MM.1S (cell line): ENCODE measurements around the gene LRFN2.

ENCODE experiments used
- DNase-seq: peaks from one replicate; pipeline ENCODE4 v3.0.0-alpha.2; 2015
- H2AFZ ChIP-seq: fragments of 300-600 bp; sonication (generic); 2 replicates; pipeline ENCODE4 v1.6.0; 2016; ENCODE audit warnings: antibody characterized with exemption, low read length
- H3F3A ChIP-seq: fragments of 300-600 bp; sonication (generic); 2 replicates; pipeline ENCODE4 v1.6.1; 2016; ENCODE audit warnings: mild to moderate bottlenecking, antibody characterized with exemption, low read length, moderate library complexity, mixed read lengths; ENCODE audit not compliant: insufficient read depth
- H3K27ac ChIP-seq: fragments of 300-600 bp; sonication (generic); 2 replicates; pipeline ENCODE4 v1.5.1; 2016; ENCODE audit warnings: mild to moderate bottlenecking, low read length
- H3K27me3 ChIP-seq: fragments of 300-600 bp; sonication (generic); replicated peaks from 2 replicates; pipeline ENCODE4 v1.6.0; 2016; ENCODE audit warnings: low read length; ENCODE audit not compliant: insufficient read depth
- H3K36me3 ChIP-seq: fragments of 300-600 bp; sonication (generic); replicated peaks from 2 replicates; pipeline ENCODE4 v1.6.1; 2016; ENCODE audit warnings: mild to moderate bottlenecking, low read length, mixed read lengths; ENCODE audit not compliant: insufficient read depth
- H3K4me1 ChIP-seq: fragments of 300-600 bp; sonication (generic); 2 replicates; pipeline ENCODE4 v1.6.1; 2016; ENCODE audit warnings: low read length, mixed read lengths
- H3K4me2 ChIP-seq: fragments of 300-600 bp; sonication (generic); 2 replicates; pipeline ENCODE4 v1.6.0; 2016; ENCODE audit warnings: low read depth, low read length
- H3K4me3 ChIP-seq: fragments of 300-600 bp; sonication (generic); 2 replicates; pipeline ENCODE4 v1.5.1; 2016; ENCODE audit warnings: low read length, mixed read lengths
- H3K79me2 ChIP-seq: fragments of 300-600 bp; sonication (generic); 2 replicates; pipeline ENCODE4 v1.6.1; 2016; ENCODE audit warnings: mixed run types, low read length, mixed read lengths
- H3K9ac ChIP-seq: fragments of 300-600 bp; sonication (generic); 2 replicates; pipeline ENCODE4 v1.6.1; 2016; ENCODE audit warnings: low read length, mixed read lengths
- H3K9me2 ChIP-seq: fragments of 300-600 bp; sonication (generic); replicated peaks from 2 replicates; pipeline ENCODE4 v1.6.1; 2016; ENCODE audit warnings: mild to moderate bottlenecking, low read length, mixed read lengths; ENCODE audit not compliant: insufficient read depth
- H3K9me3 ChIP-seq: fragments of 300-600 bp; sonication (generic); replicated peaks from 2 replicates; pipeline ENCODE4 v1.6.1; 2016; ENCODE audit warnings: mild to moderate bottlenecking, low read length, mixed read lengths; ENCODE audit not compliant: insufficient read depth
- H4K20me1 ChIP-seq: fragments of 300-600 bp; sonication (generic); 2 replicates; pipeline ENCODE4 v1.6.1; 2016; ENCODE audit warnings: mild to moderate bottlenecking, low read length, moderate library complexity, mixed read lengths; ENCODE audit not compliant: insufficient read depth
- EZH2 ChIP-seq: fragments of 300-600 bp; sonication (generic); optimal IDR thresholded peaks from 2 replicates; pipeline ENCODE3; 2017; ENCODE audit warnings: low read depth, mild to moderate bottlenecking, antibody characterized with exemption, low read length, mixed read lengths
- EZH2phosphoT487 ChIP-seq: fragments of 300-600 bp; sonication (generic); IDR thresholded peaks from 2 replicates; pipeline ENCODE4 v1.6.1; 2018; ENCODE audit warnings: antibody characterized with exemption, low read length
- TF ChIP-seq, protein P1 (sequence below): fragments of 300-600 bp; sonication (generic); IDR thresholded peaks from 2 replicates; pipeline ENCODE4 v1.5.1; 2016; ENCODE audit warnings: antibody characterized with exemption, low read length, mixed read lengths

The LRFN2 gene

DNA sequence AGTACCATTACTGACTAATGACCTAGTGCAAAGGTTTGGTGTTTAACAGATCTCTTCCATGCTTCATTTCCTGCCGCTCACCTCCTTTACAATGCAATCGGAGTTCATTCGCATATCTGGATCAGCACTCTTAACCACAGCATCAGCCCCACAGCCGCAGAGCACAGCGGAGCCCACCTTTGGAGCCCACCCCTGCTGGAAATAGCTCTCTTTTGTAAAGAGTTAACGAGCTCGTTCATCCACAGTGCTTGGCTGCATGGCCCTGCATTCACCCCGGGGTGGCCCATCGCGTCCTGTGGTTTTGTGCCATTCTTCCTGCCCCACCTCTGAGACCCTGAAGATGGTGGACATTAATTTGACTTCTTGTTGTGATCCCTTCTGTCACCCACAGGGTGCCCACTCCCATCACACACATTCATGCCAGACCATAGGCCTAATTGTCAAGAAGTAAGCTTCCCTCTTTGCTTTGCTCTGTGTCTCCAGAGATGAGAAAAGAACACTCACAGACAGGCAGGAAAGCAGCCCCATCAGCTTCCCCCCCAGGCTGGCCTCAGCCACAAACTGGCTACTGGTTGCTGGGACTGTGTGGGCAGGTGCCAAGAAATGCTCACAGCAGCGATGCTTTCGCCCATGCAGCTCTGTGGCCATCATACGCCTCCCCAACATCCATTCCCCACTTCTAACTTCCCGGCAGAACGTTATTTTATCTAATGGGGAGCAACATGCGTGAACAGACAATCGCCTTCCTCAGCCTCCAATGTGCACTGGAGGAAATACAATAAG, 167.0 kb downstream of the LRFN2 start:
- TF ChIP-seq, protein P1, sequence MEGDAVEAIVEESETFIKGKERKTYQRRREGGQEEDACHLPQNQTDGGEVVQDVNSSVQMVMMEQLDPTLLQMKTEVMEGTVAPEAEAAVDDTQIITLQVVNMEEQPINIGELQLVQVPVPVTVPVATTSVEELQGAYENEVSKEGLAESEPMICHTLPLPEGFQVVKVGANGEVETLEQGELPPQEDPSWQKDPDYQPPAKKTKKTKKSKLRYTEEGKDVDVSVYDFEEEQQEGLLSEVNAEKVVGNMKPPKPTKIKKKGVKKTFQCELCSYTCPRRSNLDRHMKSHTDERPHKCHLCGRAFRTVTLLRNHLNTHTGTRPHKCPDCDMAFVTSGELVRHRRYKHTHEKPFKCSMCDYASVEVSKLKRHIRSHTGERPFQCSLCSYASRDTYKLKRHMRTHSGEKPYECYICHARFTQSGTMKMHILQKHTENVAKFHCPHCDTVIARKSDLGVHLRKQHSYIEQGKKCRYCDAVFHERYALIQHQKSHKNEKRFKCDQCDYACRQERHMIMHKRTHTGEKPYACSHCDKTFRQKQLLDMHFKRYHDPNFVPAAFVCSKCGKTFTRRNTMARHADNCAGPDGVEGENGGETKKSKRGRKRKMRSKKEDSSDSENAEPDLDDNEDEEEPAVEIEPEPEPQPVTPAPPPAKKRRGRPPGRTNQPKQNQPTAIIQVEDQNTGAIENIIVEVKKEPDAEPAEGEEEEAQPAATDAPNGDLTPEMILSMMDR: no peak
- TF ChIP-seq EZH2phosphoT487 (no peak), EZH2 (no peak)
- H3K36me3 ChIP-seq: no peaks in the 10 kb centered on the region
- H3K79me2 ChIP-seq: no peaks in the 10 kb centered on the region
- H3K4me2 ChIP-seq: no peak overlapping the region
- no peak overlapping the region for H2AFZ ChIP-seq
- no peaks in the 10 kb centered on the region for H3F3A ChIP-seq
- no peaks in the 10 kb centered on the region for H4K20me1 ChIP-seq
- no peaks in the 10 kb centered on the region for H3K9me2 ChIP-seq
- no peaks in the 10 kb centered on the region for H3K4me1 ChIP-seq
- H3K9me3 ChIP-seq: no peaks in the 10 kb centered on the region
- DNase-seq: no peak
- no peaks in the 10 kb centered on the region for H3K27me3 ChIP-seq
- no peak overlapping the region for H3K27ac ChIP-seq
- no peak overlapping the region for H3K9ac ChIP-seq
- H3K4me3 ChIP-seq: no peak overlapping the region

- DNase-seq: no peak
- no peak overlapping the region for H3K27ac ChIP-seq
Measured at GRCh38 chr6:40419377-40419776, 167.8 kb downstream of the LRFN2 start.

DNA sequence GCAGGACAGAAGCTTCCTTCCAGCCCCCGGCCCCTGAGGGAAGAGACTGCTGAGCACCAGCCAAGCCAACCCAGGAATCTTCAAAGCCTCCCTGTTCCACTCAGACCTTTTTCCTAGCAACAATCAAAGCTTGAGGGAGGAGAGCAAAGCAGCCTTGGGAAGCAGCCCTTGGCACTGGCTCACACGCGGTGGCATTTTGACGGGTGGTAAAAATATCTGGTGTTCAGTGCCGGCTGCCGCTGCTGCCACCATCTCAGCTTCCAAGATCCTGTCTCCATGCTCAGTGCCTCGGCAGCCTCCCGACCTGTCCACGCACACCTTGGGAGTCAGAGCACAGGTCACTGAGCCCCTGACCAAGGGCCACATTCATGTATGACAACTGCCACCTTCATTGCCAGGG, 170.1 kb downstream of the LRFN2 start:
- Histone ChIP-seq H3K9me2 (no peaks in the 10 kb centered on the region), H3K27me3 (no peaks in the 10 kb centered on the region), H4K20me1 (no peaks in the 10 kb centered on the region), H3F3A (no peaks in the 10 kb centered on the region), H2AFZ (no peak overlapping the region), H3K27ac (no peak overlapping the region), H3K36me3 (no peaks in the 10 kb centered on the region), H3K79me2 (no peaks in the 10 kb centered on the region), H3K9ac (no peak overlapping the region), H3K4me1 (no peaks in the 10 kb centered on the region), H3K4me3 (no peak overlapping the region), H3K9me3 (no peaks in the 10 kb centered on the region), H3K4me2 (no peak overlapping the region)
- DNase-seq: no peak
- TF ChIP-seq, protein P1: no peak
- TF ChIP-seq EZH2phosphoT487 (no peak), EZH2 (no peak)

More at GRCh38 chr6:40419377-40419776, 167.8 kb downstream of the LRFN2 start:
- Histone ChIP-seq H3K27me3 (no peaks in the 10 kb centered on the region), H3K9ac (no peak overlapping the region), H2AFZ (no peak overlapping the region), H3K4me1 (no peaks in the 10 kb centered on the region), H3K4me3 (no peak overlapping the region), H3K79me2 (no peaks in the 10 kb centered on the region), H3K9me3 (no peaks in the 10 kb centered on the region), H3F3A (no peaks in the 10 kb centered on the region), H3K4me2 (no peak overlapping the region), H4K20me1 (no peaks in the 10 kb centered on the region), H3K36me3 (no peaks in the 10 kb centered on the region), H3K9me2 (no peaks in the 10 kb centered on the region)
- TF ChIP-seq EZH2 (no peak), EZH2phosphoT487 (no peak)
- TF ChIP-seq, protein P1: no peak
